GM18507 (cell line): ENCODE results near the gene ACTR1B.
"Not testable (repeated sequence)": the region's sequence is repeated elsewhere in the genome, so short reads cannot be mapped to it uniquely, and the experiment has no call there.

Experiments
- DNase-seq: peaks from one replicate; pipeline ENCODE4 v3.0.0; 2011; ENCODE audit warnings: low read depth; ENCODE audit not compliant: insufficient read length; ENCODE audit errors: extremely low spot score
- FAIRE-seq: peaks from 2 replicates; lab custom pipeline; 2011; peaks lifted over from hg19 to GRCh38; lab: Jason Lieb, UNC

Gene ACTR1B

DNA sequence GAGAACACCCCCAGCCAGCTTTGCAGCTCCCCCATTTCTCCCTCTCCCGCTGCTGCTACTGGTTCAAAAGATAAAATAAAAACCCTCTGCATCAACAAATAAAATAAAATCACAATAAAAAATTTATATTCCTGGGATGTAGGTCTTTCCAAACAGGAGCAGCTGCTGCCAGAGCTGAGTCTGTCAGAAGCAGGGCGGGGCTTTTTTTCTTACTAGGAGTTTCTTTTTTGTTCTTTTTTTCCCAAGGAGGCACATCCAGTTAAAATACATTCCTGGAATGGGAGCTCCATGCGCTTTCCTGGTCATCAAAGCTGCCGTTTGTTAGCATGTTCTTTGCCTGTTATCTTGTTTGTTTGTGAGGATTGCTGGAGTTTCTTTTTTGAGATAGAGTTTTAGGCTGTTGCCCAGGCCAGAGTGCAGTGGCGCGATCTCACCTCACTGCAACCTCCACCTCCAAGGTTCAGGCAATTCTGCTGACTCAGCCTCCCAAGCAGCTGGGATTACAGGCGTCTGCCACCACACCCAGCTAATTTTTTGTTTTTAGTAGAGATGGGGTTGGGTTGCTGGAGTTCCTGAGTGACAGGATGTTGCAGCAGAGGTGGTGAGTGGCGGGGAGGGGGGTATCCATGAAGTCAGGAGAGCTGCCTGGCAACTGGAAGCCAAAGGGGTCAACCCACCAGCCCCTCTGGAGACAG, 38.3 kb downstream of the ACTR1B start:
- not testable (repeated sequence) for FAIRE-seq, DNase-seq

DNA sequence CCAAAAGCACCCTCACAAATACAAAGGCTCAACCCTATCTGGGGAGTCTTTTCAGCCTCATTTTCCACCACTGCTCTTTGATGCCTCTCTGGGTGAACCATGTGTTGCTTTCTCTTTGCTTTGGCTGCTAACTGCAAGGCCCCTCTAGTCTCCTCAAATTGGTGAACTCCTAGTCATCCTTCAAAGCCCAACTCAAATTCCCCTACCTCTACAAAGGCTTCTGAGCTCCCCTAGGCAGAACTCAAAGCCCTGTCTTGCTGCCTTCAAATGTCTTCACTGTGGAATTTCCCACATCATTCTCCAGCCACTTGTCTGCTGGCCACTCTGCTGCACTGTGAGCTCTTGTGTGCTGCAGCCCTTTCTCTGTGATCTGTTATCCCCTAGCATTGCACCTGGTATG, 40.9 kb downstream of the ACTR1B start:
- FAIRE-seq, DNase-seq: not testable (repeated sequence)

DNA sequence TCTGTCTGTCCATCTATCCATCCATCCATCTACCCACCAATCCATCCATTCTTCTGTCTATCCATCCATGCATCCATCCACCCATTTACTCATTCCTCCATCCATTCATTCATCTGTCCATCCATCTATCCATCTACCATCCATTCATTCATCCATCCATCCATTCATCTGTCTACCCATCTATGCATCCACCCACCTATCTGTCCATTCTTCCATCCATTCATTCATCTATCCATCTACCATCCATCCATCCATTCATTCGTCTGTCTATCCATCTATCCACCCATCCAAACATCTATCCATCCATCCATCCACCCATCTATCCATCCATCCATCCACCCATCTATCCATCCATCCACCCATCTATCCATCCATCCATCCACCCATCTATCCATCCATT, 43.4 kb downstream of the ACTR1B start:
- DNase-seq, FAIRE-seq: not testable (repeated sequence)

DNA sequence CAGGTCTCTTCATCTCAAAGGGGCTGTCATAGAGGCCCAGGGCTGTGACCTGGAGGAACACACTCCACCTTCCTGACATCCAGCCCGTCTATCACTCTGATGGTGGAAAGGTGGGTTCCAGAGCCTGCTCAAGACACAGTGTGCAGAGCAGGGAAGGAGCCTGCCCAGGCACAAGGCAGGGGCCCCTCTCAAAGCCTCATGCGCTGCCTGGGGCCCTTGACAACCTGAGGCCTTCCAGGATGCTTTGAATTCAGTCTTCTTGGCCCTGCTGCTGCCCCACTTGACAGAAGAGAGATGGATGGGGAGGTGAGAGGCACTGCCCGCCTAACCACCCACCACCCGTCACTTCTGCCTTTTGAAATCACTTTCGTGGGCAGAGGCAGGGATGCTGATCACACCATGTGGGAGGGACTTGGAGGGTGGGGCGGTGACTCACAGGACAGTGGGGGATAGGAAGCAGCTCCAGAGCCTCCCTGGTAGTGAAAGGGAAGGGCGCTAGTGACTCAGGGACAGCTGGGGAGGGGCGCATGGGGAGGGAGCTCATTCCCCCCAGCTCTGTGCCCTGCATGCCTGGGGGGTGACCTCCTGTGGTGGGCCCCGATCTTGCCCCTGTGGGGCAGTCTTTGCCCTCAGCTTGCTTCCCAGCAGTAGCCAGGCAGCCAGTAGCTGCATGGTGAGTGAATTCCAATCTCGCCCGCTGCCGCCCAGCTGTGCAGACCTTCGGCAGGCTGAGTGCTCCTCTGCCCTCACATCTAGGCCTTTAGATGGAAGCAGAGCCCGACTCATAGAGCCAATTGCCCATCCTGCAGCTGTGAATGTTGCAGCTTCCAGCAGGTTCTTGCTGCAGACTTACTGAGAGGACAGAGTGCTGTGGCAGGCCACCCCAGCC, 44.7 kb downstream of the ACTR1B start:
- FAIRE-seq, DNase-seq: not testable (repeated sequence)

DNA sequence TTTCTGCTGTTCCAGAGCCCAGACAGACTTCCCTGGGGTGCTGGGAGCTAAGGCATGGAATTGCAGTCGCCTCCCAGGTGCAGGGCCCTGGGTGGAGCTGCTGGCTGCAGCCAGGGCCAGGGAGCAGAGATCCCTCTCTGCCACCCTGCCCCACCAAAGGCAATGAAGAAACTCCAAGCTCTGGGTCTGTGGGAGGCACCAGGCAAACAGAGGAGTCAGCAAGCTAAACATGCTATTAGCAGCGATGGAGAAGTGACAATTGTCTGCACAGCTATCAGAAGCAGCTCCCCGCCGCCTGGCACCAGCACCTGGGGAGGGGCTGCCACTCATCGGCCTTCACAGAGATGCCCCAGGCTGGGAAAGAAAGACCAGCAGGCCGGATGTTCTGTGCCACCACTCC, 45.9 kb downstream of the ACTR1B start:
- FAIRE-seq: no peak

DNA sequence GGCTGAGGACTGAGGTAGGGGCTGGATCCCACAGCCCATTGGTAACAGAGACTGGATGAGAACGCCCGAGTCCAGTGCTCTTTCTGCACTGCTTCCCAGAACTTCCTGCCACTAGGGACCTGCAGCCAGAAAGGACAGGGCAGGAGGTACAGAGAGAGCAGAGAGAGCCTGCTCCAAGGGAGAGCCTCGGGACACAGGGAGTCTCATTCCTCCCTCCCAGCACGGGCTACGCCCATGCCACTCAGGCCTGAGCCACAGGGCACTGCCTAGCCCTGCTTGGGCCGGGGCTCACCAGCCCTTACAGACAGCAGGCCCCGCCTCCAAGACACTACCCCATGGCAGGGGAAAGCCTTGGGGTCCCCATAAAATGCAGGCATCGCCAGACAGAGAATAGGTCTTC, 48.1 kb downstream of the ACTR1B start:
- DNase-seq, FAIRE-seq: not testable (repeated sequence)

More for the DNA sequence above, 45.9 kb downstream of the ACTR1B start:
- DNase-seq: no peak

DNA sequence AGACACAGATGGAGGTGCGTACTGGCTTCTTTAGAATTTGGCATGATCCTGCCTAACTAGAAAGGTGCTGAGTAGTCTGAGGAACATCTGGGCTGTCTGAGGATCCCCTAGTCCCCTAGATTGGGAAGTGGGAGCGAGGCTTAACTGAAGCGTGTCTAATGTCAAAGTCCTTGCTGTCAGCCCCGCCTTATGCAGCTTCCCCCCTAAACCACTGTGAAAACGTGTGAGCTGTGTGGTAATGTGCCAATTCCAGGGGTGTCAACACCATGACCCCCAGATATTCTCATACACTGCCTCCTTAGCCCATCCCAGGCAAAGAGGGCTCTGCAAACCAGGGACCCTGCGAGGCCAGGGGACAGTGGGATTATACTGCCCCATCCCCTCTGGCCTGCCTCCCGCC, 51.9 kb downstream of the ACTR1B start:
- not testable (repeated sequence) for DNase-seq, FAIRE-seq

DNA sequence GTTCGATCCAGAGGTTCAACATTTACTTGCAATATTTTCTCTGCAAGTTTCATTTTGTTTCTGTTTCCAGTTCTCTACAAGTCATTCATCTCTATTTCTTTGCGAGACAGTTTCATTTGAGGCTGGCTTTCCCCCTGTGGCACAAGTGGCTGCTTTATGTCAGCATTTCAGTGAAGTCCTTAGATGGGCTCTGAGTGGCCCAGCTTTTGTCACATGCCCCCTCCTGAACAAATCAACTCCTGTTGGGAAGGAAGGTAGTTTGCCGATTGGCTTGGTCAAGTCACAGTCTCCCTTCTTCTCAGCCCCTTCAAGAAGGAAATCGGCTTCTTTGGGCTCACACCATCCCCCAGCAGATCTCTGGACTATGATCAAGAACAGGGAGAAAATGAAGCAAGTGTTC, 55.1 kb downstream of the ACTR1B start:
- DNase-seq, FAIRE-seq: not testable (repeated sequence)
